Stimulated activated CD4-positive, alpha-beta T cell treated with anti-CD3 and anti-CD28 coated beads, TNF-alpha, amount 100 ng/mL, for 4 hours (primary cell): ENCODE measurements around the gene CPA5.
"Not testable (repeated sequence)": the region's sequence is repeated elsewhere in the genome, so short reads cannot be mapped to it uniquely, and the experiment has no call there.

Source experiments
- DNase-seq, 3 experiments: peaks; one replicate each; pipeline ENCODE4 v3.0.0-alpha.2; 2020; ENCODE audit warnings: low read depth in 3 of 3

CPA5 gene

DNA sequence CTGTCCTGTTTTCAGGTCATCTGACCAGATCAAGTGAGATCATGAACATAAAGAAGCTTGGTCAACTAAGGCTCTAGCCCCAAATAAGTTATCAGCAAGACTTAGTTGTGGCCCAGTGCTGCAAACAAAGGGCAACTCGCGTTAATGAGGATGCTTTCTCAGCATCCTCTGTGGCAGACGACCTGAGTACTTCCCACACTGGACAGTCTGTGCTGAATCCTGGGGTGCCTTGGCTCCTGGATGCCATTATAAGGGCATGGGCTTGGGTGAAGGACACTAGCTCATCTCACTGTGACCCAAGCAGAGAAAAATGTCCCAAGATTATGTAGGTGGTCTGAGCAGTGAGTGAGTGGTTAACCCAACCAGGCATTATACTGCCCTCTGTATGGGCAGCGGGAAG lies 13.9 kb downstream of the CPA5 start:
- no peak for DNase-seq

DNA sequence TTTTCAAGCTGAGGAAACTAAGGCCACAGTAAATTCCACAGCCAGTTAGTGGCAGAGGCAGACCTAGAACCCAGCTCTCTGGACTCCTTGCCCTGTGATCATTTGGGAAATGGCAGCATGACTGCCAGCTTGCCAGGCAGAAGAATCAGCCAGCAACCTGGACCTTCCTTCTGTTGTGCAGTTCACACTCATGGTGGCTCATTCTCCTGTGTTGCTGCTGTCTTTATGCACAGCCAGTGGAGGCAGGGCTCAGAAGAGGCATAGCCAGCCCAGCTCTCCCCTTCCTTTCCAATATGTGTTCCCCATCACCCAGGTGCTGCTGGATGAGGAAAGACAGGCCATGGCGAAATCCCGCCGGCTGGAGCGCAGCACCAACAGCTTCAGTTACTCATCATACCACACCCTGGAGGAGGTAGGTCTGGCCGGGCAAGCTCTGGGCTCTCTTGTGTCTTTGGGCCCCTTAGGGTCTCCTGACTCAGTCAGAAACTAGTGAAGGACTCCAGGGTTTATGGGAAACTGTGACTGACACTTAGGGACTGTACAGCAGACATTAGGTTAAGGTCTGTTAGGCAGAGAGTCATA lies 14.8 kb downstream of the CPA5 start:
- DNase-seq: no peak

- no peak for DNase-seq
Measured at GRCh38 chr7:130360518-130360917, 15.9 kb downstream of the CPA5 start.

GRCh38 chr7:130361681-130362080 lies 17.1 kb downstream of the CPA5 start:
- no peak for DNase-seq

DNA sequence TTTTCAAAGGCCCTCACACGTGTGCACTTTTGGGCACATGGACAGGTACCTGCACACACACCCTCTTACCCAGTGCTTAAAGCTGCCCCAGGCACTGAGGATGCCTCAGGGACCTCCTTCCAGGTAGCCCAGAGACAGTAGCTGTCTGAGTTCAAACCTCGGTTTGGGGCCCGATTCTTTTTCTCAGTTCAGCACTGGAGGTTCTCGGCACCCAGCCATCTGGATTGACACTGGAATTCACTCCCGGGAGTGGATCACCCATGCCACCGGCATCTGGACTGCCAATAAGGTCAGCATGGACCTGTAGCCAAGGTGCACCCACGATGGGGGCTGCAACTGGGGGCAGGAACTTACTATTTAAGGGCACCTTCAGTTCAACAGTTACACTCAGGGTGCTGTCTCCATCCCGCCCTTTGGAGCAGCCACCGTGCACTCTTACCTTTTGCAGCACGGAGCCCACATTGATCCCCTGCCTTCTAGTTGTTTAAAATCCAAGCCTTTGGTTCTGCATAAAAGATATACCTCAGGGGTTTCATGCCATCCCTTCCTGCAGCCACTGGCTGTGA lies 17.7 kb downstream of the CPA5 start:
- no peak for DNase-seq

DNA sequence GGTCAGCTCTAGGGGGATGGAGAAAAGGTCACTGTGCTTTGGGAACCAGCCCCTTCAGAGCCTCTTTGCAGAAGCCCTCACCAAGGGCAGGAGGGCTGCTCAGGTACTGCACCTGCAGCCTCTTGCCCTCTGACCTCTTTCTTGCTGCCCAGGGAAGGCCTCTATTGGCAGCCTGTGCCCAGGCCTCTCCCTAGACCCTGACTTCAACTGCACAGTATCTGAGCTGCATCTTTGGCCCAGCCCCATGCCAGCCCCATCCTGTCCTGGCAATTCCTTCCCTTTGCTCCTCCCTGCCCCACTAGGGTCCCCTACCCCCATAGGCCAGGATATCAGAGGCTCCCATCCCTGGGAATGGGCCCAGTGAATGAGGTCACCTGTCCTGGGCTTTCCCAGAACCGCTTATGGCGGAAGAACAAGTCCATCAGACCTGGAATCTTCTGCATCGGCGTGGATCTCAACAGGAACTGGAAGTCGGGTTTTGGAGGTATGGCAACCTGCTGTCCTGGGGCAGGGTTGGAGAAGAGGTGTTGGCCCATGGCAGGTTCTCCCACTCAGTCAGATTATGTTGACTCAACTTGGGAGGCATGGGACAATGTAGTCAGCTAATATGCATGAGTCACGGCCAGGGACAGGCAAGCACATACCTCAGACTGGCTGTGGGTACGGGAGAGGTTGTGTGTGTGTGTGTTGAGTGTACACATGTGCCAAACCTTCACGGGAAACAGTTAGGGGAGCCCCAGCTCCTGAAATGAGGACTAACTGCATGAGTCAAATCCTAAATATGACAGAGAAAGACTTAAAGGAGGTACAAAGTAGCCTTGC lies 18.6 kb downstream of the CPA5 start:
- no peak for DNase-seq

- no peak for DNase-seq
Measured at GRCh38 chr7:130364451-130364850, 19.8 kb downstream of the CPA5 start.

GRCh38 chr7:130365088-130365487 lies 20.5 kb downstream of the CPA5 start:
- DNase-seq: no peak

- no peak for DNase-seq
Measured at GRCh38 chr7:130365511-130366441, 21.2 kb downstream of the CPA5 start.

GRCh38 chr7:130366564-130366963 lies 21.9 kb downstream of the CPA5 start:
- no peak for DNase-seq

DNA sequence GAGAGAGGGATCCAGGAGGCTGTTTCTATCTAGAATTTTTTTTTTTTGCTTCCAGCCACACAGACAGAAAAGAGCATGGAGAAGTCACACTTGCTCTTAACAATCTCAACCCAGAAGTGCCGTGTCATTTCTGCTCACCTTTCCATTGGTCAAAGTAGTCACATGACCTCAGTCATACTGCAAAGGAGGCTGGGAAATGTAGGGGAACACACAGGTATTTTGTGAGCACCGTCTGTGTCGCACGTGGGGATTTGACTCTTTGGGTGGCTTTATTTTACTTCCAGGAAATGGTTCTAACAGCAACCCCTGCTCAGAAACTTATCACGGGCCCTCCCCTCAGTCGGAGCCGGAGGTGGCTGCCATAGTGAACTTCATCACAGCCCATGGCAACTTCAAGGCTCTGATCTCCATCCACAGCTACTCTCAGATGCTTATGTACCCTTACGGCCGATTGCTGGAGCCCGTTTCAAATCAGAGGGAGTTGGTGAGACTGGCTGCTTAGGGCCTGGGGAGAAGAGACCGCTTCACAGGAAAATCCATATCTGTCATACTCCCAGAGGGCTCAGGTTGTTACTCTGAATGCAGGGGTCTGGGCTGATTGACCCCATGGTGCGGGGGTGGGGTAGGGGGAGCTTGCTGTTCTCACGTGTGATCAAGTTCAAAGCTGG lies 22.6 kb downstream of the CPA5 start:
- DNase-seq: no peak

- DNase-seq: no peak
Measured at GRCh38 chr7:130367836-130368746, 23.5 kb downstream of the CPA5 start.

GRCh38 chr7:130369110-130369711 lies 24.6 kb downstream of the CPA5 start:
- no peak for DNase-seq

GRCh38 chr7:130369831-130370550 lies 25.4 kb downstream of the CPA5 start:
- DNase-seq: no peak

DNA sequence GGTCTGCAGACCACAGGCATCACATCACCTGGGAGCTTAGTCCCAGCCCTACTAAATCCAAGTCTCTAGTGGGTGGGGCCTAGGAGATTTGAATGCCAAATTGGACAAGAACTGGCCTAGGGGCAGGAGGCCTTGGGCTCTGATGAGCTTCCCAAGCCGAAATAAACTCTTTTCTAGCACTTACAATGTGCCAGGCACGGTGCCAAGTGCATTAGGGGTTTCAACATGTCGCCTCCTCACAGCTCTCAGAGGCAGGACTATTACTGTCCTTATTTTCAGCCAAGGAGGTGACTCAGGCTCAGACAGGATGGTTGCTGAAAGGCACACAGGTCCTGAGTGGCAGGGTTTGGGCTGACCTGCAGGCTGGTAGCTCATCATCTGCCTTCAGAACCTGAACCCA lies 26.4 kb downstream of the CPA5 start:
- no peak for DNase-seq

DNA sequence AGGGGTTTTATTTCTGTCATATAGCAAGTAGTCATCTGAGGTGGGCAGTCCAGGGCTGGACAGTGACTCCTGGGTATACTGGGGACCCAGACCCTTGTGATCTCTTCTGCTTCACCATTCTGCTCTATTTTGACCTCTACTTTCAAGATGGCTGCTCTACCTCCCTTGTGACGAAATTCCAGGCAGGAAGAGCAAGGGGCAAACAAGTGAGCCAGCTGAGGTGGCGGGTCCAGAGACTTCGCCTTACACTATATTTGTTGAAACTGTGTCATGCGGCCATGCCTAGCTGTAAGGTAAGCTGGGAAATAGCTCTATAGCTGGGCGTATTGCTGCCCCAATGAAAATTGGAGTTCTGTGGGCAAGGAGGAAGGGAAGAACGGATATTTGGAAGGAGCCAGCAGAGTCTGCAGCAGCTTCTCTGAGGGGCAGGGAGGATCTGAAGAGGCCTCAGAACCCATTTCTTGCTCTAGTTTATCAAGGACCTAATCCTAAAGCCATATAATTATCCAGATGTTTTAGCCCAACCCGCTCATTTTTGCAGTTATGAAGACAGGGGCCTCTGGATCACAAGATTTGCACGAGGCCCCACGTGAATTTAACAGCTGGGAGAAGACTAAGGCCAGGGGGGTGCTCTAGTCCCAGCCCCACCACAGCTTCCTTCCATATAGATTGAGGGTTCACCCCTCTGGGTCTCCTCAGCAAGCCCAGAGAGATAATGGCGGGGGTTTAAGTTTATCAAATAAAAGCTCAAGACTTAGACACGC lies 28.0 kb downstream of the CPA5 start:
- DNase-seq: no peak

GRCh38 chr7:130374507-130374906 lies 29.9 kb downstream of the CPA5 start:
- no peak for DNase-seq

GRCh38 chr7:130376461-130376860 lies 31.8 kb downstream of the CPA5 start:
- DNase-seq: not testable (repeated sequence)

DNA sequence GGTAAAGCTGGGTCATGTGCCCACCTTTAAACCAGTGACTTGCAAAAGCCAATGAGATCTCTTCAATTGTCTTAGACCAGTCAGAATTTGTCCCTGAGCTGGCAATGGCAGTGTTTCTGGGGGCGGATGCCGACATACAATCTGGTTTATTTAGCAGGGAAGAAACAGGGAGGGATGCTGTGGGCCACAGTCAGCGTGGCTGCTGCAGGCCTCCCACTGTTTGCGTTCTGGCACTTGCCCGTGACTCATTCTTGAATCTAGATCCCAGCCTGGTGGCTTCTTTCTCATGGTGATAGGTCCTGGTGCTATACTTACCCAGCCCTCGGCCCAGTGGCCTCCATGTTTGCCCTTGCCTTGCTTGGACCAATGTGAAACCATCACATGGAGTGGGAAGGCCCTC lies 32.6 kb downstream of the CPA5 start:
- DNase-seq: no peak
